GM19438 (cell line): ENCODE measurements around the gene RAD21L1.
"Not testable (repeated sequence)": the region's sequence is repeated elsewhere in the genome, so short reads cannot be mapped to it uniquely, and the experiment has no call there.

ENCODE experiments used
- ATAC-seq: cut with Tn5 transposase; IDR thresholded peaks from one replicate; pipeline ENCODE4 v1.9.1; 2021; ENCODE audit warnings: low read depth; ENCODE audit not compliant: unreplicated experiment

The RAD21L1 gene

GRCh38 chr20:1199212-1199873, 26.5 kb upstream of the RAD21L1 start:
- no peak for ATAC-seq

- ATAC-seq: no peak
Measured at GRCh38 chr20:1199964-1200363, 25.9 kb upstream of the RAD21L1 start.

- ATAC-seq: no peak
Measured at GRCh38 chr20:1202762-1203504, 22.9 kb upstream of the RAD21L1 start, which contains the start of gene C20orf202. Gene C20orf202 (plus strand): TSS chr20:1203454. CDS start chr20:1203586, 132 bp downstream.

- ATAC-seq: no peak
Measured at GRCh38 chr20:1203630-1204029, 22.2 kb upstream of the RAD21L1 start.

- ATAC-seq: no peak
Measured at GRCh38 chr20:1204113-1204512, 21.7 kb upstream of the RAD21L1 start.

GRCh38 chr20:1204576-1204975, 21.3 kb upstream of the RAD21L1 start:
- ATAC-seq: no peak

GRCh38 chr20:1205802-1206201, 20.0 kb upstream of the RAD21L1 start:
- ATAC-seq: no peak

- no peak for ATAC-seq
Measured at GRCh38 chr20:1206366-1207148, 19.3 kb upstream of the RAD21L1 start.

- ATAC-seq: no peak
Measured at GRCh38 chr20:1207293-1207878, 18.5 kb upstream of the RAD21L1 start.

- ATAC-seq: no peak
Measured at GRCh38 chr20:1209447-1210387, 16.1 kb upstream of the RAD21L1 start.

- no peak for ATAC-seq
Measured at GRCh38 chr20:1210501-1210900, 15.3 kb upstream of the RAD21L1 start.

- ATAC-seq: no peak
Measured at GRCh38 chr20:1212023-1212422, 13.8 kb upstream of the RAD21L1 start.

- ATAC-seq: no peak
Measured at GRCh38 chr20:1212607-1213396, 13.0 kb upstream of the RAD21L1 start.

- no peak for ATAC-seq
Measured at GRCh38 chr20:1214838-1215261, 11.0 kb upstream of the RAD21L1 start.

GRCh38 chr20:1215386-1216170, 10.3 kb upstream of the RAD21L1 start:
- no peak for ATAC-seq

GRCh38 chr20:1216527-1217427, 9.1 kb upstream of the RAD21L1 start:
- not testable (repeated sequence) for ATAC-seq

GRCh38 chr20:1222750-1223149, 3.1 kb upstream of the RAD21L1 start:
- ATAC-seq: not testable (repeated sequence)
